Measurements from ENCODE around the gene SUCO. TPM values are rescaled to one million over a fixed set of nuclear protein-coding genes. Genes with fewer than 3 reads are reported as not detected.
A peak's percentile ranks its signal among the peaks of the same experiment; 100 is the strongest.

SUCO gene
- total RNA-seq, 1 experiment from 2014 or later, result 37.4 TPM

DNA sequence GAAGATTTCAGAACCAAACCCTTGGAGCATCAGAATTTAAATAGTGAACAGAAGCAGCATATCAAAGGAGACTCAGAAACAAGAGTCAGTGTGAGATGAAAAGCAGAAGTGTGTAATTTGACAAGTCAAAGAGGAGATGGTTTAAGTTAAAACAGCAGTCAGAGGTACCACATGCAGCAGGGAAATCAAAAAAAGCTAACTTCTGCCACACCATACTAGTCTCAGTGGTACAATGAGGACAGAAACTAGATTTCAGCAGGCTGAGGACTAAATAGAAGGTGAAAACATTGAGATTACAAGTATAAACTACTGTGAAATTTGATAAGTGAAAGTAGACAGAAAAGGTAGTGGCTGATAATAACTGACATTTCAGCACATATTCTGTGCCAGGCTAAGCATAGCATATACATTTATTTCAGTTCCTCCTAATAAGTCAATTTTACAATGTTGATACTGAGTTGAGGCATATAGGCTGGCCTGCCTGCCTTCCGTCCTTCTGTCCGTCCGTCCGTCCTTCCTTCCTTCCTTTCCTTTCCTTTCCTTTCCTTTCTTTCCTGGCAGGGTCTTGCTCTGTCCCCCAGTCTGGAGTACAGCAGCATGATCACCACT lies 12.6 kb downstream of the SUCO start:
- H3K9me3 Mint-ChIP-seq, result no peaks in the 10 kb centered on the region
- ChIA-PET POLR2A (interaction anchor here (1.7 kb wide), 1 partner anchor 13 kb away, joined by 6 read pairs; the partner anchor contains the start of gene SUCO), CTCF (no interaction called here)
- DNase-seq (ENCODE audit: low spot score) (no peak), ATAC-seq (no peak)
- H3K4me3 Mint-ChIP-seq, result no peak overlapping the region
- no peaks in the 10 kb centered on the region for H3K27me3 Mint-ChIP-seq (ENCODE audit: low read depth)
- no peaks in the 10 kb centered on the region for H3K36me3 Mint-ChIP-seq
- no peak overlapping the region for H3K27ac Mint-ChIP-seq
- H3K4me1 Mint-ChIP-seq, result peaks cover 56% of the 10 kb centered on the region
- TF ChIP-seq, protein P1, sequence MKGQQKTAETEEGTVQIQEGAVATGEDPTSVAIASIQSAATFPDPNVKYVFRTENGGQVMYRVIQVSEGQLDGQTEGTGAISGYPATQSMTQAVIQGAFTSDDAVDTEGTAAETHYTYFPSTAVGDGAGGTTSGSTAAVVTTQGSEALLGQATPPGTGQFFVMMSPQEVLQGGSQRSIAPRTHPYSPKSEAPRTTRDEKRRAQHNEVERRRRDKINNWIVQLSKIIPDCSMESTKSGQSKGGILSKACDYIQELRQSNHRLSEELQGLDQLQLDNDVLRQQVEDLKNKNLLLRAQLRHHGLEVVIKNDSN (CRISPR knock-in tag; IDR thresholded peaks at IDR 0.05), result no peak

DNA sequence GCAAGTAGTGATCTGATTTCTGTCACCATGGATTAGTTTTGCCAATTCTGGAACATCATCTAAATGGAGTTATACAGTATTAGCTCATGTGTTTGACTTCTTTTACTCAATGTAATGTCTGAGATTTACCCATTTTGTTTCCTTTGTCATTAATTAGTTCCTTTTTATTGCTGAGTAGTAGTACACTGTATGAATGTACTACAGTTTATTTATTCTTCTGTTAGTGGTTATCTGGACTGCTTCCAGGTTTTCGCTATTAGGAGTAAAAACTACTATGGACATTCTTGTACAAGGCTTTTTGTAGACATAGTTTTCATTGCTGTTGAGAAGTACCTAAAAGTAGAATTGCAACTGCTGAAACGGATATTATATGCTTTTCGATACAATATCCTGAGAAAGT lies 14.1 kb downstream of the SUCO start:
- H3K36me3 Mint-ChIP-seq, result no peaks in the 10 kb centered on the region
- ChIA-PET POLR2A (interaction anchor here (0.8 to 2.3 kb wide), 2 partner anchors 9 to 15 kb away, joined by 3 to 8 read pairs; partner anchors contain the start of gene SUCO), CTCF (no interaction called here)
- H3K4me1 Mint-ChIP-seq, result peaks cover 42% of the 10 kb centered on the region
- no peak for DNase-seq (ENCODE audit: low spot score)
- no peaks in the 10 kb centered on the region for H3K9me3 Mint-ChIP-seq
- H3K27me3 Mint-ChIP-seq (ENCODE audit: low read depth), result no peaks in the 10 kb centered on the region
- ATAC-seq, result no peak
- H3K4me3 Mint-ChIP-seq, result no peak overlapping the region
- TF ChIP-seq, protein P2, sequence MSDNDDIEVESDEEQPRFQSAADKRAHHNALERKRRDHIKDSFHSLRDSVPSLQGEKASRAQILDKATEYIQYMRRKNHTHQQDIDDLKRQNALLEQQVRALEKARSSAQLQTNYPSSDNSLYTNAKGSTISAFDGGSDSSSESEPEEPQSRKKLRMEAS (CRISPR knock-in tag; IDR thresholded peaks at IDR 0.05), result no peak
- TF ChIP-seq, protein P3, sequence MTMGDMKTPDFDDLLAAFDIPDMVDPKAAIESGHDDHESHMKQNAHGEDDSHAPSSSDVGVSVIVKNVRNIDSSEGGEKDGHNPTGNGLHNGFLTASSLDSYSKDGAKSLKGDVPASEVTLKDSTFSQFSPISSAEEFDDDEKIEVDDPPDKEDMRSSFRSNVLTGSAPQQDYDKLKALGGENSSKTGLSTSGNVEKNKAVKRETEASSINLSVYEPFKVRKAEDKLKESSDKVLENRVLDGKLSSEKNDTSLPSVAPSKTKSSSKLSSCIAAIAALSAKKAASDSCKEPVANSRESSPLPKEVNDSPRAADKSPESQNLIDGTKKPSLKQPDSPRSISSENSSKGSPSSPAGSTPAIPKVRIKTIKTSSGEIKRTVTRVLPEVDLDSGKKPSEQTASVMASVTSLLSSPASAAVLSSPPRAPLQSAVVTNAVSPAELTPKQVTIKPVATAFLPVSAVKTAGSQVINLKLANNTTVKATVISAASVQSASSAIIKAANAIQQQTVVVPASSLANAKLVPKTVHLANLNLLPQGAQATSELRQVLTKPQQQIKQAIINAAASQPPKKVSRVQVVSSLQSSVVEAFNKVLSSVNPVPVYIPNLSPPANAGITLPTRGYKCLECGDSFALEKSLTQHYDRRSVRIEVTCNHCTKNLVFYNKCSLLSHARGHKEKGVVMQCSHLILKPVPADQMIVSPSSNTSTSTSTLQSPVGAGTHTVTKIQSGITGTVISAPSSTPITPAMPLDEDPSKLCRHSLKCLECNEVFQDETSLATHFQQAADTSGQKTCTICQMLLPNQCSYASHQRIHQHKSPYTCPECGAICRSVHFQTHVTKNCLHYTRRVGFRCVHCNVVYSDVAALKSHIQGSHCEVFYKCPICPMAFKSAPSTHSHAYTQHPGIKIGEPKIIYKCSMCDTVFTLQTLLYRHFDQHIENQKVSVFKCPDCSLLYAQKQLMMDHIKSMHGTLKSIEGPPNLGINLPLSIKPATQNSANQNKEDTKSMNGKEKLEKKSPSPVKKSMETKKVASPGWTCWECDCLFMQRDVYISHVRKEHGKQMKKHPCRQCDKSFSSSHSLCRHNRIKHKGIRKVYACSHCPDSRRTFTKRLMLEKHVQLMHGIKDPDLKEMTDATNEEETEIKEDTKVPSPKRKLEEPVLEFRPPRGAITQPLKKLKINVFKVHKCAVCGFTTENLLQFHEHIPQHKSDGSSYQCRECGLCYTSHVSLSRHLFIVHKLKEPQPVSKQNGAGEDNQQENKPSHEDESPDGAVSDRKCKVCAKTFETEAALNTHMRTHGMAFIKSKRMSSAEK (CRISPR knock-in tag; IDR thresholded peaks at IDR 0.05; ENCODE audit: borderline replicate concordance), result no peak
- TF ChIP-seq, protein P4, sequence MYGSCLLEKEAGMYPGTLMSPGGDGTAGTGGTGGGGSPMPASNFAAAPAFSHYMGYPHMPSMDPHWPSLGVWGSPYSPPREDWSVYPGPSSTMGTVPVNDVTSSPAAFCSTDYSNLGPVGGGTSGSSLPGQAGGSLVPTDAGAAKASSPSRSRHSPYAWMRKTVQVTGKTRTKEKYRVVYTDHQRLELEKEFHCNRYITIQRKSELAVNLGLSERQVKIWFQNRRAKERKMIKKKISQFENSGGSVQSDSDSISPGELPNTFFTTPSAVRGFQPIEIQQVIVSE (CRISPR knock-in tag; IDR thresholded peaks at IDR 0.05; ENCODE audit: borderline replicate concordance), result no peak
- no peak for TF ChIP-seq ZNF219 (CRISPR knock-in tag; IDR thresholded peaks at IDR 0.05; ENCODE audit: borderline replicate concordance)
- no peak for TF ChIP-seq ZNF423 (CRISPR knock-in tag; IDR thresholded peaks at IDR 0.05)
- peak overlapping the region; percentile 50; the same call in 1 of the 2 replicates for H3K27ac Mint-ChIP-seq

DNA sequence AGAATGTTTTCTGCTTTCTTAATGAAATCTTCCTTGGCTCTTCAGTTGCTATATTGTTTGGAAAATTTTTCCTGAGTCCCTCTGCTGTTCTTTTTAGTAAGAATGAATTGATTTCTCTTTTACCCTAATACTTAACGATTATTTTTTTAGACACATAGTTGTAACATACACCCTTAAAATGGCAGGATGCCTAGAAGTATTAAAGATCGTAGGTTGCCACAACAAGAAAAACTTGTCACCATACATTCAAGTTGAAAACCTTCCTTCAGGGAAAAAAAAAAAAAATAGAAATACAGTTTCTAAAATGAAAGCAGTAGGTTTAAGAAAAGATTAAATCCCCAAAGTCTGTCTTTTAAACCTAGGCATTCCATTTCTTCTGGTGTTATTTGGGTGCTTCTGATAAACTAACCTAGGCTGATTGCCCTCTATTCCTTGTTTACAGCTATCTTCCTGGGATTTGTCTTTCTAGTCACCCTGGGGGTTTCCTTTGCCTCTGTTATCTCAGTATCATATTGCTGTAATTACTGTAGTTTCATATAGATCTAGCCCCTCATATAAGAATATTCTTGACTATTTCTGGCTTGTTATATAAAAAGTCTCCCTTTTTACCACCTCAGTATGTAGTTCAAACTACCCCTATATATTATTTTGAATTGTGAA lies 16.8 kb downstream of the SUCO start:
- Mint-ChIP-seq H3K9me3 (no peaks in the 10 kb centered on the region), H3K27ac (peak overlapping the region; percentile 52; the same call in 1 of the 2 replicates), H3K36me3 (no peaks in the 10 kb centered on the region), H3K4me1 (peaks cover 30% of the 10 kb centered on the region), H3K27me3 (ENCODE audit: low read depth) (no peaks in the 10 kb centered on the region), H3K4me3 (no peak overlapping the region)
- DNase-seq (ENCODE audit: low spot score), result no peak
- CTCF ChIA-PET, result interaction anchor here (0.7 kb wide), 1 partner anchor 170 kb away, joined by 3 read pairs; no protein-coding TSS in a partner anchor
- ATAC-seq, result peak; percentile 43; the same call in 1 of the 2 replicates
- TF ChIP-seq FOXJ3 (CRISPR knock-in tag; IDR thresholded peaks at IDR 0.05; ENCODE audit: borderline replicate concordance), result no peak
- TF ChIP-seq ZNF416 (CRISPR knock-in tag; IDR thresholded peaks at IDR 0.05), result no peak
- no peak for TF ChIP-seq TCF7 (CRISPR knock-in tag; IDR thresholded peaks at IDR 0.05; ENCODE audit: low read depth)
- no peak for TF ChIP-seq JAZF1 (CRISPR knock-in tag; IDR thresholded peaks at IDR 0.05)
- TF ChIP-seq, protein P5, sequence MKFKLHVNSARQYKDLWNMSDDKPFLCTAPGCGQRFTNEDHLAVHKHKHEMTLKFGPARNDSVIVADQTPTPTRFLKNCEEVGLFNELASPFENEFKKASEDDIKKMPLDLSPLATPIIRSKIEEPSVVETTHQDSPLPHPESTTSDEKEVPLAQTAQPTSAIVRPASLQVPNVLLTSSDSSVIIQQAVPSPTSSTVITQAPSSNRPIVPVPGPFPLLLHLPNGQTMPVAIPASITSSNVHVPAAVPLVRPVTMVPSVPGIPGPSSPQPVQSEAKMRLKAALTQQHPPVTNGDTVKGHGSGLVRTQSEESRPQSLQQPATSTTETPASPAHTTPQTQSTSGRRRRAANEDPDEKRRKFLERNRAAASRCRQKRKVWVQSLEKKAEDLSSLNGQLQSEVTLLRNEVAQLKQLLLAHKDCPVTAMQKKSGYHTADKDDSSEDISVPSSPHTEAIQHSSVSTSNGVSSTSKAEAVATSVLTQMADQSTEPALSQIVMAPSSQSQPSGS (CRISPR knock-in tag; IDR thresholded peaks at IDR 0.05; ENCODE audit: borderline replicate concordance, low read depth), result no peak
- no peak for TF ChIP-seq SMAD4 (CRISPR knock-in tag; IDR thresholded peaks at IDR 0.05)
- no peak for TF ChIP-seq FOXP1 (CRISPR knock-in tag; IDR thresholded peaks at IDR 0.05; ENCODE audit: borderline replicate concordance)
- TF ChIP-seq SMAD3 (CRISPR knock-in tag; IDR thresholded peaks at IDR 0.05; ENCODE audit: borderline replicate concordance), result no peak
- TF ChIP-seq, protein P6, sequence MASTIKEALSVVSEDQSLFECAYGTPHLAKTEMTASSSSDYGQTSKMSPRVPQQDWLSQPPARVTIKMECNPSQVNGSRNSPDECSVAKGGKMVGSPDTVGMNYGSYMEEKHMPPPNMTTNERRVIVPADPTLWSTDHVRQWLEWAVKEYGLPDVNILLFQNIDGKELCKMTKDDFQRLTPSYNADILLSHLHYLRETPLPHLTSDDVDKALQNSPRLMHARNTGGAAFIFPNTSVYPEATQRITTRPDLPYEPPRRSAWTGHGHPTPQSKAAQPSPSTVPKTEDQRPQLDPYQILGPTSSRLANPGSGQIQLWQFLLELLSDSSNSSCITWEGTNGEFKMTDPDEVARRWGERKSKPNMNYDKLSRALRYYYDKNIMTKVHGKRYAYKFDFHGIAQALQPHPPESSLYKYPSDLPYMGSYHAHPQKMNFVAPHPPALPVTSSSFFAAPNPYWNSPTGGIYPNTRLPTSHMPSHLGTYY (CRISPR knock-in tag; IDR thresholded peaks at IDR 0.05), result no peak
- no peak for TF ChIP-seq ZNF671 (CRISPR knock-in tag; IDR thresholded peaks at IDR 0.05)
- TF ChIP-seq EMX1 (CRISPR knock-in tag; IDR thresholded peaks at IDR 0.05), result no peak
- TF ChIP-seq, protein P7, sequence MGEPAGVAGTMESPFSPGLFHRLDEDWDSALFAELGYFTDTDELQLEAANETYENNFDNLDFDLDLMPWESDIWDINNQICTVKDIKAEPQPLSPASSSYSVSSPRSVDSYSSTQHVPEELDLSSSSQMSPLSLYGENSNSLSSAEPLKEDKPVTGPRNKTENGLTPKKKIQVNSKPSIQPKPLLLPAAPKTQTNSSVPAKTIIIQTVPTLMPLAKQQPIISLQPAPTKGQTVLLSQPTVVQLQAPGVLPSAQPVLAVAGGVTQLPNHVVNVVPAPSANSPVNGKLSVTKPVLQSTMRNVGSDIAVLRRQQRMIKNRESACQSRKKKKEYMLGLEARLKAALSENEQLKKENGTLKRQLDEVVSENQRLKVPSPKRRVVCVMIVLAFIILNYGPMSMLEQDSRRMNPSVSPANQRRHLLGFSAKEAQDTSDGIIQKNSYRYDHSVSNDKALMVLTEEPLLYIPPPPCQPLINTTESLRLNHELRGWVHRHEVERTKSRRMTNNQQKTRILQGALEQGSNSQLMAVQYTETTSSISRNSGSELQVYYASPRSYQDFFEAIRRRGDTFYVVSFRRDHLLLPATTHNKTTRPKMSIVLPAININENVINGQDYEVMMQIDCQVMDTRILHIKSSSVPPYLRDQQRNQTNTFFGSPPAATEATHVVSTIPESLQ (CRISPR knock-in tag; IDR thresholded peaks at IDR 0.05), result no peak
- TF ChIP-seq, protein P8, sequence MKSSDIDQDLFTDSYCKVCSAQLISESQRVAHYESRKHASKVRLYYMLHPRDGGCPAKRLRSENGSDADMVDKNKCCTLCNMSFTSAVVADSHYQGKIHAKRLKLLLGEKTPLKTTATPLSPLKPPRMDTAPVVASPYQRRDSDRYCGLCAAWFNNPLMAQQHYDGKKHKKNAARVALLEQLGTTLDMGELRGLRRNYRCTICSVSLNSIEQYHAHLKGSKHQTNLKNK (CRISPR knock-in tag; IDR thresholded peaks at IDR 0.05), result no peak
- POLR2A ChIA-PET, result no interaction called here

All from WTC11 (cell line).